ENCODE data around the gene PITPNM1.
A peak's percentile ranks its signal among the peaks of the same experiment; 100 is the strongest.

The PITPNM1 gene

GRCh38 chr11:67503119-67504004 is 1.8 kb downstream of the PITPNM1 start:
- DNase-seq (ENCODE audit: low read depth), result no peak

- no peak for DNase-seq (ENCODE audit: low read depth)
Observed at GRCh38 chr11:67502328-67502979, 2.7 kb downstream of the PITPNM1 start.

GRCh38 chr11:67501854-67502253 is 3.3 kb downstream of the PITPNM1 start:
- DNase-seq (ENCODE audit: low read depth), result no peak

- no peak for DNase-seq (ENCODE audit: low read depth)
Observed at GRCh38 chr11:67500831-67501715, 4.1 kb downstream of the PITPNM1 start.

GRCh38 chr11:67500484-67500821 is 4.7 kb downstream of the PITPNM1 start:
- no peak for DNase-seq (ENCODE audit: low read depth)

GRCh38 chr11:67499808-67500483 is 5.2 kb downstream of the PITPNM1 start:
- no peak for DNase-seq (ENCODE audit: low read depth)

- no peak for DNase-seq (ENCODE audit: low read depth)
Observed at GRCh38 chr11:67498544-67498972, 6.6 kb downstream of the PITPNM1 start.

GRCh38 chr11:67497656-67498291 is 7.4 kb downstream of the PITPNM1 start:
- no peak for DNase-seq (ENCODE audit: low read depth)

GRCh38 chr11:67496113-67496512 is 9.1 kb downstream of the PITPNM1 start:
- no peak for DNase-seq (ENCODE audit: low read depth)

GRCh38 chr11:67495234-67496005 is 9.7 kb downstream of the PITPNM1 start:
- no peak for DNase-seq (ENCODE audit: low read depth)

GRCh38 chr11:67494371-67495233 is 10.6 kb downstream of the PITPNM1 start:
- no peak for DNase-seq (ENCODE audit: low read depth)

- no peak for DNase-seq (ENCODE audit: low read depth)
Observed at GRCh38 chr11:67493548-67494370, 11.4 kb downstream of the PITPNM1 start.

- DNase-seq (ENCODE audit: low read depth), result peak; percentile 20
Observed at GRCh38 chr11:67492801-67493547, 12.2 kb downstream of the PITPNM1 start.

- no peak for DNase-seq (ENCODE audit: low read depth)
Observed at GRCh38 chr11:67492069-67492727, 13.0 kb downstream of the PITPNM1 start.

- DNase-seq (ENCODE audit: low read depth), result no peak
Observed at GRCh38 chr11:67491276-67492068, 13.7 kb downstream of the PITPNM1 start.

- DNase-seq (ENCODE audit: low read depth), result no peak
Observed at GRCh38 chr11:67490727-67491065, 14.5 kb downstream of the PITPNM1 start.
